SIG-M5 treated with dmso at 0.1 percent for 504 hours (cell line): ENCODE results near the gene CT45A10.
"Not testable (repeated sequence)": the region's sequence is repeated elsewhere in the genome, so short reads cannot be mapped to it uniquely, and the experiment has no call there.

Experiments
- DNase-seq: peaks from one replicate; lab custom pipeline; 2025; ENCODE audit not compliant: unreplicated experiment; lab: John Stamatoyannopoulos, UW

The CT45A10 gene, protein sequence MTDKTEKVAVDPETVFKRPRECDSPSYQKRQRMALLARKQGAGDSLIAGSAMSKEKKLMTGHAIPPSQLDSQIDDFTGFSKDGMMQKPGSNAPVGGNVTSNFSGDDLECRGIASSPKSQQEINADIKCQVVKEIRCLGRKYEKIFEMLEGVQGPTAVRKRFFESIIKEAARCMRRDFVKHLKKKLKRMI

GRCh38 chrX:135893294-135893817, at the start of gene CT45A10, which contains the start of gene SAGE1:
Gene CT45A10, minus strand, starts transcription at chrX:135893444. Its CDS starts 8,100 bp downstream, at chrX:135885344.
Gene SAGE1, plus strand, starts transcription at chrX:135893716. Its CDS starts 2,527 bp downstream, at chrX:135896243.
- no peak for DNase-seq

- DNase-seq, result no peak
Observed at GRCh38 chrX:135931644-135932487, 38.6 kb upstream of the CT45A10 start.

GRCh38 chrX:135927897-135928296, 34.7 kb upstream of the CT45A10 start:
- no peak for DNase-seq

DNA sequence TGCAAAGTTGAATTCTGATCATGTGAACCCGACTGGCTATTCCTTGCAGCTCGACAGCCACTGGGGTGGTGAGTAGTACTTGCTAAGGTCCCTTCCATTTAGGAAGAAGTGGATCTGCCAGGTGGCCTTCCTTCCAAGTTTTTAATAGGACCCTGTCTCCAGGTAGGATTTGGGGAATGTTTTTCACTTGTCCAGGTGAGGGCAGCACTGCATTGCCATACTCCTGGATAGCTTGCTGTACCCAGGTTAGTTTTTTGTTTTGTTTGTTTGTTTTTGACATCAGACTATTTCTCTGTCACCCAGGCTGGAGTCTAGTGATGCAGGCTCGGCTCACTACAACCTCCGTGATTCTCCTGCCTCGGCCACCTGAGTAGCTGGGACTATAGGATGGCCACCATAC, 30.1 kb upstream of the CT45A10 start:
- DNase-seq, result no peak

DNA sequence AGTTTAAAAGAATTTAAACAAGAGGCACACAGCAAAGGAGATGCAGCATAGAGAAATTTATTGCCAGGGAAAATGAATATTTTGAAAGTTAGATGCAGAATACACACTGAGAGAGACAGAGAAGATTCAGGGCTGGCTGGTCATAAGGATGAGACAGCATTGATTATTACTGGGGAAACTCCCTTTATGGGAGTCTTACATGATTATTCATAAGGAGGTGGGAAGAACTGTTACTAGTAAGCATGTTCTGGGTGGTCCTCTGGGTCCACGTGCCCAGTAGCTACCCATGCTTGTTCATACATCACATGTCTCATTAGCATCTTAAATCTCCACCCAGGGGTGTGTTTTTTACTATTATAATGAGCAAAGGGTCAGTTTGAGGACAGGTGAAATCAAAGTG, 27.3 kb upstream of the CT45A10 start:
- not testable (repeated sequence) for DNase-seq

GRCh38 chrX:135914404-135914803, 21.2 kb upstream of the CT45A10 start:
- DNase-seq, result no peak

DNA sequence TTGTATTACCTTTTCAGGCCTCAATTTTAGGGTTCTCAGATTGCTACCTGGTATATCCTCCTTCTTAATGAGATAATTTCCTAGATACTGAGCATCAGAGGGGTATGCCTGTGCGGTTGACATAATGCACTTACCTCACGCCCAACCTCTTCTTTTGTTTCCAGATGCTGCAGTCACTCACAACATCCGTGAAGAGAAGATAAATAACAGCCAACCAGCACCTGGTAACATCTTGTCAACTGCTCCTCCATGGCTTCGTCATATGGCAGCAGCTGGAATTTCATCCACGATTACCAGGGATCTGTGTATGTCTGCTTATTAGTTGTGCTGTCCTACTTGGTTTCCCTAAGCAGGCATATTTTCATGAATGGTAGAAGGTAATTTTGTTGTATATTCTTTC, 17.0 kb upstream of the CT45A10 start:
- DNase-seq, result no peak

GRCh38 chrX:135892781-135893180, 463 bp downstream of the CT45A10 start:
- DNase-seq, result no peak

DNA sequence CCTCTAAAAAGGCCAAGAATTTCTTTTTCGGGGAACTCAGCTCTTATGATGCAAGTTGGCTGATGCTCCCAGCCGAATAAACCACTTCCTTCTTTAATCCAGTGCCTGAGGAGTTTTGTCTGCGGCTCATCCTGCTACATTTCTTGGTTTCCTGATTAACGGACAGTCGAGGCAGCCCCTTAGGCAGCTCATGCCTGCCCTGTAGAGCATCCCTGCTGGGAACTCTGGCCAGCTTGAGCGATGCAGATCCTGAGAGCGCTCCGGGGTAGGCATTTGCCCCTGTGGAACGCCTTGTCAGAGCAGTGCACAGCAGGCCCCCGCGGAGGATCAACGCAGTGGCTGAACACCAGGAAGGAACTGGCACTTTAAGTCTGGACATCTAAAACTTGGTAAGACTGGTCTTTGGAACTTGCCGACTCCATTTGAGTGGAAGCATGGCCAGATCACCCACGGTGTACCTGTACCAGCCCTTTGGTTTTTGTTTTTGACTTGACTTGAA, 3.1 kb downstream of the CT45A10 start:
- DNase-seq, result no peak

DNA sequence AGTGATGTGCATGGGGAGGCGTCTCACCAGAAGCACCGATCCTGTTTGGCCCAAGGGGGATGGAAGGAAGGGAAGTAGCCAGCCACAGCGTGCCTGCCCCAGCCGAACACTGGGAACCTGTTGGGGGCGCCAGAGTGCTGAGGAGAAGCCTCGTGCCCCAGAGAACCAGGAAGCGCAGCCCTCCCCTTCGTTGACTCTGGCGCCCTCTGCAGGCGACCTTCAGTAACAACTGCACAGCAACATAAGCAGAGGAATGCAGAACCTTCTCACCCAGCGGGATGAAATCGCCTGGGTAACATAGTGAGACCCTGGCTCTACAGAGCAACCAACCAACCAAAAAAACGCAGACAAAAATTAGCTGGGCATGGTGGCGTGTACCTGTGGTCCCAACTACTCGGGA, 4.3 kb downstream of the CT45A10 start:
- not testable (repeated sequence) for DNase-seq

DNA sequence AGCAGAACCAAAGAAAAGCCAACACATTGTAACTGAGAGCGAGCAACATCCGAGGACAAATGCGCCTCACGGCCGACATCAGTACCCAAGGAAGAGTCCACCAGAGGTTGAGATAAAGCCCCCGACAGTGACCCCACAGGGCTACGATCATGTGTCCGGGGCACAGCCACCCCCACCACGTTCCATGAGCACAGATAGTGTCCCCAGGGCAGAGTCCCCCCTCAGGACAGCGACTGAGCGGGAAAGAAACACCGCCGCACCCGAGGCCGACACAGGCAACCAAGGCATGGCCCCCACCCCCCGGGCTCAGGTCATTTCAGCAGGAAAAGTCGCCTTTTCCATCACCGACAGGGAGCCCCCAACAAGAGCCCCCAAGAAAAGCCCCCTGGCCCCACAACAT, 5.0 kb downstream of the CT45A10 start:
- not testable (repeated sequence) for DNase-seq

DNA sequence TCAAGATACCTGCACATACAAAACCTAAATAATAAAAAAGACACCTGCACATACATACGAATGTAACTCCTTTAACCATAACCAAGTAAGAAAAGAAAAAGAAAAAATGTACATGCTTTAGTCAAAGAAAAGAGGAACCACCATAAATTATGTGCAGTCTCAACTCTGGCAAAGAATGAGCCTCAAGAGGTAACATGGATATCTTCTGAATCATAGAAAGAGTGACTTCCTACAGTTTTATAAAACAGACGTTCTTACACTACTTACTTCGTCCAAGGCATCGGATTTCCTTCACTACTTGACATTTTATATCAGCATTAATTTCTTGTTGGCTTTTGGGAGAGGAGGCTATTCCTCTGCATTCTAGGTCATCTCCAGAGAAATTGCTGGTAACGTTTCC, 10.5 kb downstream of the CT45A10 start:
- not testable (repeated sequence) for DNase-seq

- not testable (repeated sequence) for DNase-seq
Observed at GRCh38 chrX:135871712-135872111, 21.5 kb downstream of the CT45A10 start, which contains the start of gene CT45A9. Gene CT45A9, minus strand, starts transcription at chrX:135871812. Its CDS starts 3,751 bp downstream, at chrX:135868061.

GRCh38 chrX:135854438-135854837, 38.8 kb downstream of the CT45A10 start, which contains the start of gene CT45A8:
Gene CT45A8, minus strand, starts transcription at chrX:135854538. Its CDS starts 3,755 bp downstream, at chrX:135850783.
- not testable (repeated sequence) for DNase-seq

GRCh38 chrX:135837180-135837579, 56.1 kb downstream of the CT45A10 start, which contains the start of gene CT45A7:
Gene CT45A7, minus strand, starts transcription at chrX:135837280. Its CDS starts 3,747 bp downstream, at chrX:135833533.
- DNase-seq, result not testable (repeated sequence)
